ENCODE results near the gene FAM117B.

GRCh38 chr2:202609381-202610145 lies 25.2 kb upstream of the FAM117B start:
- TF ChIP-seq CTCF (IDR thresholded peaks at IDR 0.05; ENCODE audit: insufficient read depth, low read length, poor library complexity, severe bottlenecking) = no peak
- no peak for TF ChIP-seq EZH2phosphoT487 (conservative IDR thresholded peaks at IDR 0.05; ENCODE audit: low read length)
